Measurements from ENCODE around the gene TMUB2. TPM values are rescaled to one million over a fixed set of nuclear protein-coding genes. Genes with fewer than 3 reads are reported as not detected.

Gene TMUB2
- total RNA-seq, 1 donor from 2014 or later: 35.5 TPM

Other genes with a start within 250 kb of the TMUB2 start
- gene PPY, start 244.5 kb upstream of the TMUB2 start, total RNA-seq: not detected in 2 replicates
- 0.64 TPM in 1 of 2 replicates, not detected in the other for gene PYY, start 233.0 kb upstream of the TMUB2 start, total RNA-seq
- 1.8 and 4.6 TPM in 2 replicates for gene NAGS, start 182.3 kb upstream of the TMUB2 start, total RNA-seq
- gene TMEM101, start 172.0 kb upstream of the TMUB2 start, total RNA-seq: 30.0 and 37.2 TPM in 2 replicates
- 44.3 and 55.3 TPM in 2 replicates for gene LSM12, start 120.3 kb upstream of the TMUB2 start, total RNA-seq
- 41.9 and 60.5 TPM in 2 replicates for gene G6PC3, start 116.2 kb upstream of the TMUB2 start, total RNA-seq
- gene HDAC5, start 63.3 kb upstream of the TMUB2 start, total RNA-seq: 36.3 and 46.9 TPM in 2 replicates
- gene HROB, start 45.0 kb upstream of the TMUB2 start, total RNA-seq: 0.92 and 2.9 TPM in 2 replicates
- 0.15 and 0.18 TPM in 2 replicates for gene ASB16, start 16.3 kb upstream of the TMUB2 start, total RNA-seq
- gene ATXN7L3, start 12.9 kb downstream of the TMUB2 start, total RNA-seq: 69.1 and 72.4 TPM in 2 replicates
- 51.9 and 58.7 TPM in 2 replicates for gene UBTF, start 32.7 kb downstream of the TMUB2 start, total RNA-seq
- not detected in 2 replicates for gene SLC4A1, start 81.2 kb downstream of the TMUB2 start, total RNA-seq
- gene RUNDC3A, start 121.6 kb downstream of the TMUB2 start, total RNA-seq: 0.58 and 0.82 TPM in 2 replicates
- gene SLC25A39, start 137.9 kb downstream of the TMUB2 start, total RNA-seq: 100 and 126 TPM in 2 replicates
- gene GRN, start 158.3 kb downstream of the TMUB2 start, total RNA-seq: 1,120 and 1,192 TPM in 2 replicates
- gene FAM171A2, start 176.9 kb downstream of the TMUB2 start, total RNA-seq: 25.0 and 28.9 TPM in 2 replicates
- 0.23 and 0.24 TPM in 2 replicates for gene ITGA2B, start 202.7 kb downstream of the TMUB2 start, total RNA-seq

Measured in glomerular endothelial cell (primary cell).